Mucosa of rectum (tissue), 2 donors: ENCODE measurements around the gene SLFN12L.
A peak's percentile ranks its signal among the peaks of the same experiment; 100 is the strongest.
"Not testable (repeated sequence)": the region's sequence is repeated elsewhere in the genome, so short reads cannot be mapped to it uniquely, and the experiment has no call there.

Experiments
- H3K27ac ChIP-seq, 2 donors: one replicate each; pipeline ENCODE4 v1.7.0; 2013; ENCODE audit warnings: inconsistent platforms in 2 of 2, low read depth in 2 of 2, low read length in 2 of 2
- H3K27me3 ChIP-seq, 2 donors: one replicate each; pipeline ENCODE4 v1.7.0; 2013; ENCODE audit warnings: low read length in 2 of 2; ENCODE audit not compliant: control insufficient read depth in 2 of 2, insufficient read depth in 2 of 2
- H3K36me3 ChIP-seq, 2 donors: one replicate each; pipeline ENCODE4 v1.7.0; 2013; ENCODE audit warnings: low read length in 2 of 2; ENCODE audit not compliant: control insufficient read depth in 2 of 2, insufficient read depth in 2 of 2
- H3K4me1 ChIP-seq, 2 donors: one replicate each; pipeline ENCODE4 v1.7.0; 2013; ENCODE audit warnings: low read length in 2 of 2, mild to moderate bottlenecking in 1 of 2; ENCODE audit not compliant: control insufficient read depth in 2 of 2, insufficient read depth in 2 of 2
- H3K4me3 ChIP-seq, 2 donors: one replicate each; pipeline ENCODE4 v1.7.0; 2013; ENCODE audit warnings: low read length in 2 of 2
- H3K9ac ChIP-seq, 2 donors: one replicate each; pipeline ENCODE4 v1.7.0; 2013; ENCODE audit warnings: low read length in 2 of 2, low read depth in 1 of 2, mild to moderate bottlenecking in 1 of 2
- H3K9me3 ChIP-seq, 2 donors: one replicate each; pipeline ENCODE4 v1.7.0; 2013; ENCODE audit warnings: low read length in 2 of 2; ENCODE audit not compliant: control insufficient read depth in 2 of 2
- donor health status: healthy.
- donor health status: Normal muscosa, but diverticular disease.

The SLFN12L gene

GRCh38 chr17:35529866-35530265 lies 7.6 kb downstream of the SLFN12L start:
- H3K9ac ChIP-seq: no peak overlapping the region
- H3K27me3 ChIP-seq: no peaks in the 10 kb centered on the region
- H3K4me1 ChIP-seq: no peaks in the 10 kb centered on the region
- H3K4me3 ChIP-seq: no peak overlapping the region
- H3K9me3 ChIP-seq: no peaks in the 10 kb centered on the region
- no peak overlapping the region for H3K27ac ChIP-seq
- H3K36me3 ChIP-seq: no peaks in the 10 kb centered on the region

GRCh38 chr17:35529326-35529725 lies 8.2 kb downstream of the SLFN12L start:
- not testable (repeated sequence) for H3K4me1 ChIP-seq, H3K27ac ChIP-seq

GRCh38 chr17:35523296-35523695 lies 14.2 kb downstream of the SLFN12L start:
- Histone ChIP-seq H3K4me3 (no peak overlapping the region), H3K27me3 (no peaks in the 10 kb centered on the region), H3K27ac (no peak overlapping the region), H3K9me3 (no peaks in the 10 kb centered on the region), H3K9ac (no peak overlapping the region), H3K36me3 (no peaks in the 10 kb centered on the region), H3K4me1 (peaks cover 0 to 3% of the 10 kb centered on the region in 2 donors)

More at GRCh38 chr17:35529326-35529725, 8.2 kb downstream of the SLFN12L start:
- not testable (repeated sequence) for H3K27me3 ChIP-seq, H3K9me3 ChIP-seq, H3K9ac ChIP-seq, H3K36me3 ChIP-seq, H3K4me3 ChIP-seq

DNA sequence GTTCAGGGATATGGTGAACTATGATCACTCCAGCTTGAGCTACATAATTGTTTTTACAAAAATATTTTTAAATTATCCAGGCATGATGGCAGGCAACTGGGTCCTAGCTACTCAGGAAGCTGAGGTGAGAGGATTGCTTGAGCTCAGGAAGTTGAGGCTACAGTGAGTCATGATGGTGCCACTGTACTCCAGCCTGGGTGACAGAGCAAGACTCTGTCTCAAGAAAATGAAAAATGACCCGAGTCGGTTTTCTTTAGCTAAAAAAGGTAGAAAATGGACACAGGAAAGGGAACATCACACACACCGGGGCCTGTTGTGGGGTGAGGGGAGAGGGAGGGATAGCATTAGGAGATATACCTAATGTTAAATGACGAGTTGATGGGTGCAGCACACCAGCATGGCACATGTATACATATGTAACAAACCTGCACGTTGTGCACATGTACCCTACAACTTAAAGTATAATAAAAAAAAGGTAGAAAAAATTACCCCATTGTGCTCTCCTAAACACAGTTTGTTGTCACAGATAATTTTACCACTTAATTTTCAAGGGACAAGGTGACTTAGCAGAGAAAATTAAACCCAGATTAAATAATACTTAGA lies 15.7 kb downstream of the SLFN12L start:
- H3K4me1 ChIP-seq, H3K9ac ChIP-seq, H3K4me3 ChIP-seq, H3K27me3 ChIP-seq, H3K9me3 ChIP-seq, H3K27ac ChIP-seq, H3K36me3 ChIP-seq: not testable (repeated sequence)

- H3K4me3 ChIP-seq: no peak overlapping the region
- no peak overlapping the region for H3K27ac ChIP-seq
- H3K9ac ChIP-seq: no peak overlapping the region
- peaks cover 0 to 3% of the 10 kb centered on the region in 2 donors for H3K4me1 ChIP-seq
- H3K36me3 ChIP-seq: no peaks in the 10 kb centered on the region
- no peaks in the 10 kb centered on the region for H3K9me3 ChIP-seq
- H3K27me3 ChIP-seq: no peaks in the 10 kb centered on the region
Measured at GRCh38 chr17:35521150-35521549, 16.3 kb downstream of the SLFN12L start.

DNA sequence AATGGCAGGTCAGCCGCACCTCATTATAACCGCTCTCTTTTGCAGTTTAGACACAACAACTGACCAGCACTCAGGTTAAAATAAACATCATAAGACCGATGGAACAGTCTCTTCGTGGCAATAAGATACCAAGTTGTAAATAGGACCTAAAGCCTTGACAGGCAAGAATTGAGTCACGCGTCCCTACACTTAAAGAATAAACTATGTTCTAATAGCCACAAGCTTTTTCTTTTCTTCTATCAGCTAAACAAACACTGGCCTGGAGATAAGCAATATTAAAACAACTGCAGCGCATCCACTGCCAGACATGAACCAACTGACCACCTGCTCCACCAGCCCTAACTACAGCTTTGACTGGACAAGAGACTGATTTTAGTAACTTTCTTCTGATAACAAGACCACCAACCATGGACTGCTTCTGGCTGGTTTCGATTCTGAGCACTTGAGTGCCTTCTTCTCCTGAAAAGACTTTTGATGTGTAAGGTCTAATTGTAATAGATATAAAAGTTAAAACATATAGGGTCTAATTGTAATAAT lies 17.5 kb downstream of the SLFN12L start:
- no peak overlapping the region for H3K9ac ChIP-seq

DNA sequence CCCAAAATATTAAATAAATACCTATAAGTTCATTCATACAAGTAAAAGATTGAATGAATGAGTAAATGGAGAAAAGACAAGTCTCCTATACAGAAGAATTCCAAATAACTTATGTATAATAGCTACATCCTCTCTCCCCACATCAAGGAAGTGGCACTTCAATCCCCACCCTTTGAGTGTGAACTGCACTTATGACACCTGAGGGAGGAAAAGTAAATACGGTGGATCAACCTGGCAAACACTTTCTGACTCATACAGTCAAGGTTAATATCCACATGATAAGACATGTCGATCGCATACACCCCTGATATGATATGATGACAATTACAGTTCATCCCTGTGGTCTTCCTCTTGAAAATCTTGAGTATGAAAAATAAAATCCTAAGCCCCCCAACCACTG lies 18.0 kb downstream of the SLFN12L start:
- peaks cover 0 to 6% of the 10 kb centered on the region in 2 donors for H3K27me3 ChIP-seq
- no peaks in the 10 kb centered on the region for H3K36me3 ChIP-seq
- H3K9me3 ChIP-seq: no peaks in the 10 kb centered on the region
- H3K4me3 ChIP-seq: no peak overlapping the region
- no peak overlapping the region for H3K9ac ChIP-seq
- H3K27ac ChIP-seq: peak overlapping the region in 1 of 2 donors; percentile 7
- H3K4me1 ChIP-seq: peaks cover 0 to 3% of the 10 kb centered on the region in 2 donors

More for the DNA sequence above, 17.5 kb downstream of the SLFN12L start:
- peaks cover 0 to under 1% of the 10 kb centered on the region in 2 donors for H3K27me3 ChIP-seq
- peak overlapping the region in 1 of 2 donors; percentile 7 for H3K27ac ChIP-seq
- peaks cover 0 to 3% of the 10 kb centered on the region in 2 donors for H3K4me1 ChIP-seq
- no peaks in the 10 kb centered on the region for H3K9me3 ChIP-seq
- no peaks in the 10 kb centered on the region for H3K36me3 ChIP-seq
- H3K4me3 ChIP-seq: no peak overlapping the region

GRCh38 chr17:35518431-35518830 lies 19.0 kb downstream of the SLFN12L start:
- H3K4me1 ChIP-seq: not testable (repeated sequence)

GRCh38 chr17:35515027-35515426 lies 22.5 kb downstream of the SLFN12L start:
- Histone ChIP-seq H3K36me3 (no peaks in the 10 kb centered on the region), H3K4me1 (peaks cover 0 to 3% of the 10 kb centered on the region in 2 donors), H3K27me3 (peaks cover 0 to 6% of the 10 kb centered on the region in 2 donors), H3K9me3 (no peaks in the 10 kb centered on the region), H3K4me3 (no peak overlapping the region), H3K27ac (no peak overlapping the region), H3K9ac (no peak overlapping the region)

More at GRCh38 chr17:35518431-35518830, 19.0 kb downstream of the SLFN12L start:
- H3K27me3 ChIP-seq, H3K9ac ChIP-seq, H3K4me3 ChIP-seq, H3K27ac ChIP-seq, H3K9me3 ChIP-seq, H3K36me3 ChIP-seq: not testable (repeated sequence)

- Histone ChIP-seq H3K36me3 (no peaks in the 10 kb centered on the region), H3K9ac (no peak overlapping the region), H3K9me3 (no peaks in the 10 kb centered on the region), H3K27ac (no peak overlapping the region), H3K4me3 (no peak overlapping the region), H3K4me1 (peaks cover 0 to under 1% of the 10 kb centered on the region in 2 donors), H3K27me3 (peaks cover 0 to 6% of the 10 kb centered on the region in 2 donors)
Measured at GRCh38 chr17:35514564-35514963, 22.9 kb downstream of the SLFN12L start.
